MM.1S (cell line): ENCODE data around the gene ATXN10.

Source experiments
- CTCF ChIP-seq: fragments of 300-600 bp; sonication (generic); IDR thresholded peaks from 2 replicates; pipeline ENCODE4 v1.5.1; 2016; ENCODE audit warnings: antibody characterized with exemption, low read length, mixed read lengths
- EZH2 ChIP-seq: fragments of 300-600 bp; sonication (generic); optimal IDR thresholded peaks from 2 replicates; pipeline ENCODE3; 2017; ENCODE audit warnings: low read depth, mild to moderate bottlenecking, antibody characterized with exemption, low read length, mixed read lengths

- TF ChIP-seq CTCF (no peak), EZH2 (no peak)
These were observed 38.2 kb downstream of the ATXN10 start for GRCh38 chr22:45709866-45710265.
